Tibial nerve (tissue), 4 donors: ENCODE measurements around the gene RFX7. TPM values are rescaled to one million over a fixed set of nuclear protein-coding genes. Genes with fewer than 3 reads are reported as not detected.

Source experiments
- DNase-seq, 2 donors: peaks; one replicate each; pipeline ENCODE4 v3.0.0-alpha.2; 2019; ENCODE audit warnings: low spot score in 2 of 2
- H3K27ac ChIP-seq, 4 donors: fragments of 200-600 bp; sonication (generic) in 3 of 4; one replicate each; pipeline ENCODE4 v1.5.1; 2017 to 2019; ENCODE audit warnings: mild to moderate bottlenecking in 1 of 4
- H3K27me3 ChIP-seq, 2 donors: fragments of 200-600 bp; sonication (generic) in 1 of 2; one replicate each; pipeline versions ENCODE4 v1.5.1 to v1.6.0; 2017 to 2019
- H3K36me3 ChIP-seq, 3 donors: fragments of 200-600 bp; sonication (generic); one replicate each; pipeline ENCODE4 v1.5.1; 2018 to 2019
- H3K4me1 ChIP-seq, 4 donors: fragments of 200-600 bp; sonication (generic) in 3 of 4; one replicate each; pipeline ENCODE4 v1.5.1; 2017 to 2019
- H3K4me3 ChIP-seq, 4 donors: fragments of 200-600 bp; sonication (generic) in 3 of 4; one replicate each; pipeline ENCODE4 v1.5.1; 2017 to 2019; ENCODE audit warnings: mild to moderate bottlenecking in 1 of 4, moderate library complexity in 1 of 4
- H3K9me3 ChIP-seq, 4 donors: fragments of 200-600 bp; sonication (generic) in 3 of 4; one replicate each; pipeline ENCODE4 v1.5.1; 2017 to 2019
- CTCF ChIP-seq, 5 experiments: fragments of 200-600 bp in 3 of 5; fragments of 450-650 bp in 2 of 5; sonication (generic) in 3 of 5; IDR thresholded peaks; one replicate each; pipeline ENCODE4 v1.5.1; 2016 to 2019; ENCODE audit warnings: antibody characterized with exemption in 5 of 5, mild to moderate bottlenecking in 3 of 5, moderate library complexity in 2 of 5
- EP300 ChIP-seq, 2 donors: sonication (generic); formaldehyde crosslinking; IDR thresholded peaks; one replicate each; pipeline ENCODE4 v1.6.1; 2017; ENCODE audit warnings: antibody characterized with exemption in 2 of 2, mild to moderate bottlenecking in 1 of 2
- POLR2A ChIP-seq, 2 donors: fragments of 450-650 bp; IDR thresholded peaks; one replicate each; pipeline ENCODE4 v1.6.1; 2017; ENCODE audit warnings: antibody characterized with exemption in 2 of 2, mild to moderate bottlenecking in 2 of 2, moderate library complexity in 2 of 2
- WGBS, 2 donors: methylation state at CpG; one replicate each; pipeline ENCODE4 v1.1.5; 2018; 5-methylcytosine and 5-hydroxymethylcytosine counted together
- total RNA-seq, 4 donors: library from RNA; depleted of rRNA; stranded (reverse); fragments of >200 nt; gene quantifications; one replicate each; pipeline ENCODE4 v1.1.0, GENCODE V29; 2016

The RFX7 gene
- total RNA-seq, 4 donors from 2014 or later: 7.1 to 13.8 (median 10.0) TPM

- peaks cover 0 to 14% (median 2%) of the 10 kb centered on the region in 4 donors for H3K4me1 ChIP-seq
- no peak overlapping the region for H3K27ac ChIP-seq
- H3K36me3 ChIP-seq: peaks cover 0 to 17% (median 0%) of the 10 kb centered on the region in 3 donors
- TF ChIP-seq CTCF (IDR thresholded peaks at IDR 0.05) (no peak), POLR2A (IDR thresholded peaks at IDR 0.05) (no peak), EP300 (IDR thresholded peaks at IDR 0.05) (no peak)
- no peaks in the 10 kb centered on the region for H3K27me3 ChIP-seq
- H3K4me3 ChIP-seq: no peak overlapping the region
- peaks cover 0 to 19% (median 5%) of the 10 kb centered on the region in 4 donors for H3K9me3 ChIP-seq
- DNase-seq: no peak
Measured at GRCh38 chr15:56211064-56211463, 32.6 kb downstream of the RFX7 start.

GRCh38 chr15:56208641-56209155 lies 35.0 kb downstream of the RFX7 start:
- Histone ChIP-seq H3K4me1 (peaks cover 0 to 23% (median 2%) of the 10 kb centered on the region in 4 donors), H3K27ac (peak overlapping the region in 1 of 4 donors; percentile 10), H3K36me3 (peaks cover 0 to 17% (median 0%) of the 10 kb centered on the region in 3 donors), H3K27me3 (no peaks in the 10 kb centered on the region), H3K4me3 (no peak overlapping the region), H3K9me3 (peaks cover 0 to 19% (median 5%) of the 10 kb centered on the region in 4 donors)
- 63 to 67% methylated on average over 1 of the region's 1 CpG for WGBS, 2 donors
- no peak for DNase-seq
- TF ChIP-seq CTCF (IDR thresholded peaks at IDR 0.05) (no peak), POLR2A (IDR thresholded peaks at IDR 0.05) (no peak), EP300 (IDR thresholded peaks at IDR 0.05) (no peak)

GRCh38 chr15:56208185-56208584 lies 35.5 kb downstream of the RFX7 start:
- Histone ChIP-seq H3K36me3 (peaks cover 0 to 17% (median 0%) of the 10 kb centered on the region in 3 donors), H3K27me3 (no peaks in the 10 kb centered on the region), H3K9me3 (peaks cover 0 to 19% (median 5%) of the 10 kb centered on the region in 4 donors), H3K4me3 (no peak overlapping the region), H3K4me1 (peaks cover 0 to 23% (median 2%) of the 10 kb centered on the region in 4 donors), H3K27ac (peak overlapping the region in 1 of 4 donors; percentile 10)
- 70 to 80% methylated on average over 2 of the region's 2 CpGs for WGBS, 2 donors
- TF ChIP-seq POLR2A (IDR thresholded peaks at IDR 0.05): no peak
- TF ChIP-seq EP300 (IDR thresholded peaks at IDR 0.05): no peak
- TF ChIP-seq CTCF (IDR thresholded peaks at IDR 0.05): no peak
- DNase-seq: no peak

GRCh38 chr15:56207711-56208110 lies 36.0 kb downstream of the RFX7 start:
- Histone ChIP-seq H3K4me1 (peaks cover 0 to 23% (median 2%) of the 10 kb centered on the region in 4 donors), H3K27me3 (no peaks in the 10 kb centered on the region), H3K36me3 (peaks cover 0 to 16% (median 0%) of the 10 kb centered on the region in 3 donors), H3K4me3 (no peak overlapping the region), H3K9me3 (peaks cover 0 to 19% (median 5%) of the 10 kb centered on the region in 4 donors), H3K27ac (peak overlapping the region in 1 of 4 donors; percentile 10)
- no peak for DNase-seq
- TF ChIP-seq POLR2A (IDR thresholded peaks at IDR 0.05) (no peak), EP300 (IDR thresholded peaks at IDR 0.05) (no peak), CTCF (IDR thresholded peaks at IDR 0.05) (no peak)
- WGBS, 2 donors: 23 to 86% methylated on average over 1 of the region's 1 CpG

GRCh38 chr15:56207092-56207491 lies 36.6 kb downstream of the RFX7 start:
- Histone ChIP-seq H3K36me3 (peaks cover 0 to 10% (median 0%) of the 10 kb centered on the region in 3 donors), H3K4me3 (no peak overlapping the region), H3K9me3 (peaks cover 0 to 14% (median 5%) of the 10 kb centered on the region in 4 donors), H3K27ac (no peak overlapping the region), H3K27me3 (no peaks in the 10 kb centered on the region), H3K4me1 (peaks cover 0 to 23% (median 2%) of the 10 kb centered on the region in 4 donors)
- no peak for DNase-seq
- TF ChIP-seq POLR2A (IDR thresholded peaks at IDR 0.05): no peak
- no peak for TF ChIP-seq CTCF (IDR thresholded peaks at IDR 0.05)
- no peak for TF ChIP-seq EP300 (IDR thresholded peaks at IDR 0.05)
